Activated CD8-positive, alpha-beta T cell treated with anti-CD3 and anti-CD28 coated beads for 36 hours (primary cell): ENCODE results near the gene KCNQ5. TPM values are rescaled to one million over a fixed set of nuclear protein-coding genes. Genes with fewer than 3 reads are reported as not detected.

Experiments
- ATAC-seq: fragments of 200-7000 bp; cut with Tn5 transposase; one replicate; pipeline ENCODE4 v1.10.0; 2021; ENCODE audit warnings: mild to moderate bottlenecking, moderate library complexity
- CTCF ChIA-PET: fragments of 350-600 bp; sonication (Branson Sonifier 250); formaldehyde crosslinking; loops from one replicate; lab custom pipeline; 2021; ENCODE audit warnings: antibody characterized with exemption; lab: Charles Lee
- POLR2A ChIA-PET: fragments of 350-600 bp; sonication (Branson Sonifier 250); formaldehyde crosslinking; loops from one replicate; lab custom pipeline; 2021; ENCODE audit warnings: antibody characterized with exemption; lab: Charles Lee
- DNase-seq: peaks from one replicate; pipeline ENCODE4 v3.0.0-alpha.2; 2020
- H3K27ac Mint-ChIP-seq: one replicate; pipeline ENCODE4 v1.8.0; 2021; ENCODE audit warnings: mild to moderate bottlenecking, mixed read lengths
- H3K27me3 Mint-ChIP-seq: one replicate; pipeline ENCODE4 v1.8.0; 2021; ENCODE audit warnings: mixed read lengths
- H3K36me3 Mint-ChIP-seq: one replicate; pipeline ENCODE4 v1.8.0; 2021; ENCODE audit warnings: low read depth, mixed read lengths
- H3K4me1 Mint-ChIP-seq: one replicate; pipeline ENCODE4 v1.8.0; 2021; ENCODE audit warnings: low read depth, mixed read lengths
- H3K4me3 Mint-ChIP-seq: one replicate; pipeline ENCODE4 v1.8.0; 2021; ENCODE audit warnings: mild to moderate bottlenecking, moderate library complexity, mixed read lengths
- H3K9me3 Mint-ChIP-seq: one replicate; pipeline ENCODE4 v1.8.0; 2021; ENCODE audit warnings: mixed read lengths
- CTCF ChIP-seq: fragments of 200-600 bp; IDR thresholded peaks from one replicate; pipeline ENCODE4 v1.8.0; 2022; ENCODE audit warnings: antibody characterized with exemption, mild to moderate bottlenecking
- intact Hi-C: fragments of 100-400 bp; cut with micrococcal nuclease; formaldehyde crosslinking; loops from one replicate; pipeline ENCODE4 v1.10.0; 2022
- total RNA-seq, 2 experiments: library from RNA; stranded (reverse); gene quantifications; one replicate each; pipeline ENCODE4 v1.2.3, GENCODE V29; 2021

KCNQ5 gene
- total RNA-seq, 2 experiments from 2014 or later: 14.6 to 14.9 TPM

- H3K36me3 Mint-ChIP-seq: peaks cover 2% of the 10 kb centered on the region
These were observed 172.0 kb downstream of the KCNQ5 start for GRCh38 chr6:72793641-72794395.

GRCh38 chr6:72798196-72798595 lies 176.3 kb downstream of the KCNQ5 start:
- ATAC-seq (no peak), DNase-seq (no peak)
- Mint-ChIP-seq H3K9me3 (peaks cover 2% of the 10 kb centered on the region), H3K27me3 (no peaks in the 10 kb centered on the region), H3K36me3 (peaks cover 5% of the 10 kb centered on the region), H3K27ac (no peak overlapping the region), H3K4me3 (no peak overlapping the region), H3K4me1 (peaks cover 5% of the 10 kb centered on the region)
- TF ChIP-seq CTCF: no peak
- intact Hi-C loops: no loop called here
- POLR2A ChIA-PET: no interaction called here
- CTCF ChIA-PET: no interaction called here

More at GRCh38 chr6:72793641-72794395, 172.0 kb downstream of the KCNQ5 start:
- no peak overlapping the region for H3K4me3 Mint-ChIP-seq
- no peak overlapping the region for H3K27ac Mint-ChIP-seq
- DNase-seq (no peak), ATAC-seq (no peak)
- CTCF ChIA-PET: no interaction called here
- POLR2A ChIA-PET: interaction anchor here (0.7 kb wide), 1 partner anchor 205 kb away, joined by 3 read pairs; no protein-coding TSS in a partner anchor
- peaks cover 5% of the 10 kb centered on the region for H3K4me1 Mint-ChIP-seq
- intact Hi-C loops: no loop called here
- H3K9me3 Mint-ChIP-seq: no peaks in the 10 kb centered on the region
- TF ChIP-seq CTCF: no peak
- H3K27me3 Mint-ChIP-seq: no peaks in the 10 kb centered on the region

GRCh38 chr6:72809746-72810379 lies 188.0 kb downstream of the KCNQ5 start:
- intact Hi-C loops: no loop called here
- CTCF ChIA-PET: no interaction called here
- no peak for DNase-seq
- ATAC-seq: no peak
- H3K9me3 Mint-ChIP-seq: no peaks in the 10 kb centered on the region
- H3K4me3 Mint-ChIP-seq: no peak overlapping the region
- H3K27ac Mint-ChIP-seq: no peak overlapping the region
- peaks cover 6% of the 10 kb centered on the region for H3K36me3 Mint-ChIP-seq
- POLR2A ChIA-PET: no interaction called here
- H3K4me1 Mint-ChIP-seq: no peaks in the 10 kb centered on the region
- TF ChIP-seq CTCF: no peak
- no peaks in the 10 kb centered on the region for H3K27me3 Mint-ChIP-seq

GRCh38 chr6:72810571-72811280 lies 188.9 kb downstream of the KCNQ5 start:
- POLR2A ChIA-PET: no interaction called here
- CTCF ChIA-PET: no interaction called here
- H3K36me3 Mint-ChIP-seq: peaks cover 6% of the 10 kb centered on the region
- no peak for ATAC-seq
- no peaks in the 10 kb centered on the region for H3K27me3 Mint-ChIP-seq
- no peaks in the 10 kb centered on the region for H3K9me3 Mint-ChIP-seq
- TF ChIP-seq CTCF: no peak
- DNase-seq: no peak
- no peaks in the 10 kb centered on the region for H3K4me1 Mint-ChIP-seq
- intact Hi-C loops: no loop called here
- H3K27ac Mint-ChIP-seq: no peak overlapping the region
- H3K4me3 Mint-ChIP-seq: no peak overlapping the region
